ENCODE data around the gene KLKB1.
A peak's percentile ranks its signal among the peaks of the same experiment; 100 is the strongest.

The KLKB1 gene

GRCh38 chr4:186286581-186286980, 59.3 kb downstream of the KLKB1 start:
- H3K27ac ChIP-seq, result no peak overlapping the region
- TF ChIP-seq, protein P1, sequence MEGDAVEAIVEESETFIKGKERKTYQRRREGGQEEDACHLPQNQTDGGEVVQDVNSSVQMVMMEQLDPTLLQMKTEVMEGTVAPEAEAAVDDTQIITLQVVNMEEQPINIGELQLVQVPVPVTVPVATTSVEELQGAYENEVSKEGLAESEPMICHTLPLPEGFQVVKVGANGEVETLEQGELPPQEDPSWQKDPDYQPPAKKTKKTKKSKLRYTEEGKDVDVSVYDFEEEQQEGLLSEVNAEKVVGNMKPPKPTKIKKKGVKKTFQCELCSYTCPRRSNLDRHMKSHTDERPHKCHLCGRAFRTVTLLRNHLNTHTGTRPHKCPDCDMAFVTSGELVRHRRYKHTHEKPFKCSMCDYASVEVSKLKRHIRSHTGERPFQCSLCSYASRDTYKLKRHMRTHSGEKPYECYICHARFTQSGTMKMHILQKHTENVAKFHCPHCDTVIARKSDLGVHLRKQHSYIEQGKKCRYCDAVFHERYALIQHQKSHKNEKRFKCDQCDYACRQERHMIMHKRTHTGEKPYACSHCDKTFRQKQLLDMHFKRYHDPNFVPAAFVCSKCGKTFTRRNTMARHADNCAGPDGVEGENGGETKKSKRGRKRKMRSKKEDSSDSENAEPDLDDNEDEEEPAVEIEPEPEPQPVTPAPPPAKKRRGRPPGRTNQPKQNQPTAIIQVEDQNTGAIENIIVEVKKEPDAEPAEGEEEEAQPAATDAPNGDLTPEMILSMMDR (IDR thresholded peaks at IDR 0.05), result no peak
- no peak for TF ChIP-seq ZFX (IDR thresholded peaks at IDR 0.05; ENCODE audit: borderline replicate concordance)

- TF ChIP-seq ZFX (IDR thresholded peaks at IDR 0.05; ENCODE audit: borderline replicate concordance), result no peak
- TF ChIP-seq, protein P1 (IDR thresholded peaks at IDR 0.05), result no peak
These were observed 64.1 kb downstream of the KLKB1 start for GRCh38 chr4:186291256-186291890.

DNA sequence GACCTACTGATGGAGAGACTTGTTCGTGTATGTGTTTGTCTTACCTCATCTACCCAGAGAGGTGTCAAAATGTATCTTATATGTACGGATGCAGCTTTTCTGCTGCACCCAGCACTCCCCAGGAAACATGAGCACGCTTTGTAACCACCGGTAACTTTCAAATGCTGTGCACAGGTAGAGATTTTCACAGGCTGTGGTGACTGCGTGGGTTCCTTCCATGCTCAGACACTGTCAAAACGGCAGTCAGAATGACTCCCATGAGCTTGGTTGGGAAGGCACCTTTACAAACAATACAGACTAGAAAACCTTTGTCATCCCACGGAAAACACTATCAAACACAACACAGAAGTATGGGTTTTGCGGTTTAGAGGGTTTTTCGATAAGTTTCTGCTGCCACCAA, 66.9 kb downstream of the KLKB1 start:
- no peak overlapping the region for H3K27ac ChIP-seq
- no peak for TF ChIP-seq ZFX (IDR thresholded peaks at IDR 0.05; ENCODE audit: borderline replicate concordance)
- TF ChIP-seq, protein P1 (IDR thresholded peaks at IDR 0.05), result no peak

More at GRCh38 chr4:186291256-186291890, 64.1 kb downstream of the KLKB1 start:
- H3K27ac ChIP-seq, result no peak overlapping the region

DNA sequence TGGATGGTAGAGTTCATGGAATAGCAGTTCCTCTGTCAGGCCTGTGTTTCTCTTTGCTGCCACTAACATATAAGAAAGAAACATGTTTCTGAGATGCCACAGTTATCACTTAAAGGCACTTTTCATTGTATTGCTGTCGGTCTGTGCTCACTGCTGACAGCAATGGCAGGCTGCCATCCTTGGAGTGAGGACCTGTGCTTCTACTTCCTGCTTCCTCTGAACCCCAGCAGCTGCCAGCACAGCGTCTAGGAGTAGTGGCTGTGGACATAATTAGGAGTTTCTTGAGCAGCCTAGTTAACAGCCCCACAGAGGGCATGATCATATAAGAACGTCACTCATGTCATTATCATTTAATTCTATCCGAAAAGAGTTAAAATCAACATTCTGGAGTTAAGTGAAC, 69.2 kb downstream of the KLKB1 start:
- TF ChIP-seq, protein P1 (IDR thresholded peaks at IDR 0.05), result no peak
- TF ChIP-seq ZFX (IDR thresholded peaks at IDR 0.05; ENCODE audit: borderline replicate concordance), result no peak
- no peak overlapping the region for H3K27ac ChIP-seq

DNA sequence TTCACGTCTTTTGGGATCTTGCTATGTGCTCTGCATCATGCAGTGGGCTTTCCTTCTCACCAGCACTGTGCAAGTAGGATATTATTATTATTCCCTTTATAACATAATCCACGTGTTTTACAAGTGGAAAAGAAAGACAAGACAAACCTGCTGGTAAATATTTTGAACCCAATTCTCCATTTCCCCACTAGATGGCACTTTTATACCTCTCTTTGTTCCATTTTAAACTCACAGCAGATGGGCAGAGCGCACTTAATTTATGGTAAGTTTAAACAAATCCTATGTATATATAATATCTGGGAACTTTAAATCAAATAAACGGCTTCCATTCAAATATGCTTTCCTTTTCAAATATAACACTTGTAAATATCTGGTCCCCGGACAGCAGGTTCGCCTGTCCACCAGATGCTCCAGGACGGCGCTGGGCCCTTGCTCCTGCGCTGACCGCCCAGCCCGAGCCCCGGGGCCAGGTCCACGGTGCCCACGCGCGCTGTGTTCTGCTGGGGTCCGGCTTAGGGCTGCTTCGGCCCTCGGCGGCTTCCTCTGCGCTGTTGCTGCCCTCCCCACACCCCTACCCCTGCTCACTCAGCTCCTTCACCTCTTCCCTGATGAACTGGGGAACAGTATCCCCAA, 69.8 kb downstream of the KLKB1 start:
- no peak overlapping the region for H3K27ac ChIP-seq
- no peak for TF ChIP-seq ZFX (IDR thresholded peaks at IDR 0.05; ENCODE audit: borderline replicate concordance)
- TF ChIP-seq, protein P1 (IDR thresholded peaks at IDR 0.05), result peak; percentile 75

DNA sequence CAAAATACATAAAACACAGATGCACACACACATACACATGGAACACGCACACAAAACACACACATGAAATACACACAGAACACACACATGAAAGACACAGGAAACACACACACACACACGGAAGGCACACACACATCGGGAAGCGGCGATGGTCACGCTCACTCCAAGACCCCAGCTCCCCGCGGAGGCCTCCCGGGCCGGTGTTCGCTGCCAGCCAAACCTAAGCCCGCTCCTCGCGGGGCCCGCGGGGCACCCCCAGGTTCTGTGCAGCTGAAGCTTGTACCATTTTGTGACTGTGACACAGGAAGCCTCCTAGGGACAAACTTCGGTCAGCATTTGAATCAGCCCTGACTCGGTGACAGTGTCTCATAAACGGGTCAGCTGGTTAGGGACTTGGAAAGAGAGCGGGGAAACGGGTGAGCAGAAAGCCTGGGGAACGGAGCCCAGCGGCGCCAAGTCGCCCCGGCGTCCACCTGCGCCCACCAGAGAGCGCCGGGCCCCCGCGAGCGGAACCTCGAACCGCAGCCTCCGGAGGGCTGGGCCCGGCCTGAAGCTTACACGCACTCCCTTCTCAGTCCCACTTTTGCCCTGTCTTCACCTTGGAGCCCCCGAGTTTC, 70.8 kb downstream of the KLKB1 start:
- H3K27ac ChIP-seq, result no peak overlapping the region
- TF ChIP-seq, protein P1 (IDR thresholded peaks at IDR 0.05), result no peak
- TF ChIP-seq ZFX (IDR thresholded peaks at IDR 0.05; ENCODE audit: borderline replicate concordance), result no peak

GRCh38 chr4:186299291-186299690, 72.0 kb downstream of the KLKB1 start:
- TF ChIP-seq ZFX (IDR thresholded peaks at IDR 0.05; ENCODE audit: borderline replicate concordance), result no peak
- TF ChIP-seq, protein P1 (IDR thresholded peaks at IDR 0.05), result no peak
- H3K27ac ChIP-seq, result no peak overlapping the region
